NCI-H187 treated with DMSO at 0.1 percent for 48 hours (cell line): ENCODE results near the gene MUC13.

Experiments
- DNase-seq: peaks from one replicate; lab custom pipeline; 2025; lab: John Stamatoyannopoulos, UW

Gene MUC13

DNA sequence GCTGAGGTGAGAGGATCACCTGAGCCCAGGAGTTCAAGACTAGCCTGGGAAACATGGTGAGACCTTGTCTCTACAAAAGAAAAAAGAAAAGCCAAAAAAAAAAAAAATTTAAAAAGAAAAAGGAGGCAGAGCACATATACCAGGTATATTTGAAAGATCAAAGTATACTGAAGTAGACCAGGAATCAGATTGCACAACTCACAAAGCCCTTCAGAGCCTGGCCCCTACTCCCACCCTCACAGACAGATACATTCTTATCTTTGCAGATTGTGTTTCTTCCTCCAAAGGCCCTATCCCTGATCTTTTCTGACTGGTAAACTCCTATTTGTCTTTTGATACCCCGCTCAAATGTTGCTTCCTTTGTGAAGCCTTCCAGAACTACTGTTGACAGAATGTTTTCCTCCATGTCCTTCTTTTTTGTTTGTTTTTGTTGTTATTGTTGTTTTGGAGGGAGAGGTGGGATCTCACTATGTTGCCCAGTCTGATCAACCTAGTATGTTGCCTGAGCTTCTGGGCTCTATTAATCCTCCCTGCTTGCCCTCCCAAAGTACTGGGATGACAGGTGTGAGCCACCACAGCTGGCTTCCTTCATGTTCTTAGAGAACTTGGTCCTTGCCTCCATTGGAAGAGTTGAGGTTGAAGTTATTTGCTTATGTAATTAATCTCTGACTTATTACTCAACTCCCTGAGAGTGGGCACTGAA lies 37.6 kb downstream of the MUC13 start:
- no peak for DNase-seq

DNA sequence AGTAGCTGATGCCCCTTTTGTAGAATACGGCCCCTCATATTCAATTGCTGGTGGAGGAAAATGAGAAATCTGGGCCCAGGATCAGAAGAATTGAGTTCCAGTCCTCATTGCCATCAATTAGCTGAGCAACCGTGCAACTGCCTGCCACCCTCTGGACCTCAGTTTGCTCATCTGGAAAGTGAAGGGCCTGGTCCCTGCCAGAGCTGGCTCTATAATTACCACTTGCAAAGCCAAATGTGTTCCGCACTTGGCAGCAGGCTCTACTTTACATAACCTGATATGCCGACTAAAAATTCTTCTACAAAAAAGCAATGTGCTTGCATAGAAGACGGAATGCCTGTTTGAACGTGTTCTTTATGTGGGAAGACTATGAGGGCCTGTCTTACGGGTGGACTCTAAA lies 38.8 kb downstream of the MUC13 start:
- no peak for DNase-seq

DNA sequence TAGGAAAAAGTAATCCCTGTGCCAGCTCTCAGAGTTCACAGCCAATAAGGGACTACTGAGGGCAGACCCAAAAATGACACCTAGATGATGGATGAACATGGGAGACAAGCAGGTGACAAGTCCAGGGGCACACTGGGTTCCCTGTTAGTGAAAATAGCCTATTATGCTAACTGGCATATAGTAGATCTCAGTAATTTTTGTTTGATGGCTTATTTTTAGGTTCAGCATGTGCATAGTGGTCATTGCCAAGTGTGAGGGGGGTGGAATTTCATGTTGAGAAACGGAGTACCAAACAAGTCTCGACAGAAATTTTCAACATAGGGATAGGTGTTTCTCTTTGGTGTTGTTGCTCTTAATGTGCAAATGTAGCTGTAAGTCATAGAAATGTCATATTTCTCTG lies 41.0 kb downstream of the MUC13 start:
- no peak for DNase-seq

DNA sequence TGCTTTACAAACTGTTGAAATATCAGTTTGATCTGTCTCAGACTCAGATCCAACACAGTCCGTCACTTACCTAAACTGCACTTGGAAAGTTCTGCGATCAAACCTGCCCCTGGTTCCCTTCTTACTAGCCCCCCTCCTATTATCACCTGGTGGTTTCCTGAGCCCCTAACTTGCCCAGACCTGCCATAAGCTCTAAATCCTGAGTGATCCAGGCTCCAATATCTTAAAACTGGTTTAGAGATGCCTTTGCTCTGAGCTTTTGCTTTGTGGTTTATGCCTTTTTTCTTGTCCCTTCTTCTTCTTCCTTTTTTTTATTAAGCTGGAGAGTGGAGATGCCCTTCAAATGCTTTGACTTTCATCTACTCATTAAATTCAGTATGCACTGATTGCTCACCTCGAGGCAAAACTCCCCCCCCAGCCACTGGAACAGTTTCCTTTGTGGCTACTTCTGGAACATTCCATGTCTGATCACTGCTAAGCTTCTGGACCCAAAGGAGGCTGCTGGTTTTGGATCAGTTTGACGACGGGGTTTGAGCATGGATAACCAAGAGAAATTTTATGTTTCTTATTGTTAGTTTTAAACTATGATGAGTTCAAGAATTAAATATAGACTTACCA lies 43.9 kb downstream of the MUC13 start:
- no peak for DNase-seq

DNA sequence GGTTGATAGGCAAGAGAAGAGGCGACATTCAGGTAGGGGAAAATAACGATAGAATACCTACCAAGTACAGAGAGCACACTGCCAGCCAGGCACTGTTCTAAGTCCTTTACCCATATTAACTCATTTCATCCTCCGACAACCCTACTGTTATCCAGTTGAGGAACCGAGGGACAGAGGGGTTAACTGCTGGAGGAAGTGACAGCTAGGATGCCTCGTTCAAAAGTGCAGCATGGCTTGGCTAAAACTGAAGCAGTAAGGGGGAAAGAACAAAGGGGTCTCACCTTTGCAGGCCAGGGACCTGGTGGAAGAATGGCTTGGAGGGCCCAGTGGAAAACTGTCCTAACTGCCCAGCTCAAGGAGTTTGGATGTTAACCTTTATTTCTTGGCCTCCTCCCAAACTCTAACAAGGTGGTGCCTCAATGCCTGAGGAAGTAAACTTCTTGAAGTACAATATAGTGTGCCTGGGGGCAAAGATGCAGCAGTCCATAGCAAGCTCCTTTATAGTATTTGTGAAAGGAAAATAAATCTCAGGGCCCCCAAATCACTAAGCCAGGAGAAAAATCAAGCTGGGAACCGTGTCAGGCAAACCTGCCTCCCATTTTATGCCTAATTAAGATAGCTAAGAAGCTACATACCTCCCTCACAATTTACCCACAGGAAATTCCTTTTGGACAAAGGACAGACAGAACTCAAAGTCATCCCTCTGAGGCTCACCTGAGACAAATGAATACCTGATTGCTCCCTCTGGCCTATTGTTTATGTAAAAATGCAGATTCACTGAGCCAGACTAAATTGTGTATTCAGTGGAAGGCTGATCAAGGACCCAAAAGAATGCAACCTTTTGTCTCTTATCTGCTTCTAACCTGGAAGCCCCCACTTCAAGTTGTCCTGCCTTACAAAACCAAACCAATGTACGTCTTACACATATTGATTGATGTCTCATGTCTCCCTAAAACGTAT lies 45.8 kb downstream of the MUC13 start:
- DNase-seq: no peak

DNA sequence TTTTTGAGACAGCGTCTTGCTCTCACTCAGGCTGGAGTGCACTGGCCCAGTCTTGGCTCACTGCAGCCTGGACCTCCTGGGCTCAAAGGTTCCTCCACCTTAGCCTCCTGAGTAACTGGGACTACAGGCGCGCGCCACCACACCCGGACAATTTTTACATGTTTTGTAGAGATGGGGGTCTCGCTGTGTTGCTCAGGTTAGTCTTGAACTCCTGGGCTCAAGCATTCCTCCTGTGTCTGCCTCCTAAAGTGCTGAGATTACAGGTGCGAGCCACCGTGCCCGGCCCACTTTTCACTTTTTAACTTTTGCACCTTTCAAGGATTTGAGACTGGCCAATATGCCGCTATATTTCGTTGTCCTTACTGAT lies 46.6 kb downstream of the MUC13 start:
- no peak for DNase-seq

DNA sequence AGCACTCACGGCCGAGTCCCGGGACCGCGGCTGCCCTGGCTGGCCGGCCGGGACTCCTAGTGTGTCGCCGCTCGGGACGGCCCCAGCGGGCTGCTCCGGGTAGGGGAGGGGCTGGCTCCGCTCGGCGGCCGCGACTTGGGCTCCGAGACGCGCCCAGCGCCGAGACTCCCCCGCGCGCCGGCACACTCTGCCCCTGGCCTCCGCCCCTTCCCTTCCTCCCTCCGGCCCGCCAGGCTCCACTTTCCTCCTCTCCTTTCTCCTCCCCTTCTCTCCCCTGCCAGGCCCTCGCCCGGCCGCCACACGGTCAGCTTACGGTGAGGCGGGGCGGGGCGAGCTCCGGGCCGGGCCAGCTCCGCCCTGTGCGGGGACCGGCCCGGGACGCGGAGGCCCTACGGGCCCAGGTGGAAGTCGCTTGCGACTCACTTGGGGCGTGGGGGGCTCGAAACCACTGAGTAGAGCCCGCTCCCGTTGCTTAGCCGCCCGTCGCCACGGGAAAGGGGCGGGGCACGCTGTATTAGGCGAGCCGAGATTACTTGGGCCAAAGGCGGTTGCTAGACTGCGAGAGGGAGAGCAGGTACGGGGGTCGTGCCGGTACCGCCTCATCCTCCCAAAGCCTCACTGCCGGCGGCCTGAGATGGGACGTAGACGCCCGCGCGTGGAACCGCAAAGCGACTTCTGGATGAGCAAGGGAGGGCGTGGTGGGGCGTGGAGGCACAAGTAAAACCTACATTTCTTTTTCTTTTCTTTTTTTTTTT lies 47.2 kb downstream of the MUC13 start, which contains the start of gene ITGB5:
Gene ITGB5 (minus strand): TSS at position 189 of the 755 bp plus-strand sequence. CDS start 365 bp downstream, outside the sequence.
- no peak for DNase-seq

DNA sequence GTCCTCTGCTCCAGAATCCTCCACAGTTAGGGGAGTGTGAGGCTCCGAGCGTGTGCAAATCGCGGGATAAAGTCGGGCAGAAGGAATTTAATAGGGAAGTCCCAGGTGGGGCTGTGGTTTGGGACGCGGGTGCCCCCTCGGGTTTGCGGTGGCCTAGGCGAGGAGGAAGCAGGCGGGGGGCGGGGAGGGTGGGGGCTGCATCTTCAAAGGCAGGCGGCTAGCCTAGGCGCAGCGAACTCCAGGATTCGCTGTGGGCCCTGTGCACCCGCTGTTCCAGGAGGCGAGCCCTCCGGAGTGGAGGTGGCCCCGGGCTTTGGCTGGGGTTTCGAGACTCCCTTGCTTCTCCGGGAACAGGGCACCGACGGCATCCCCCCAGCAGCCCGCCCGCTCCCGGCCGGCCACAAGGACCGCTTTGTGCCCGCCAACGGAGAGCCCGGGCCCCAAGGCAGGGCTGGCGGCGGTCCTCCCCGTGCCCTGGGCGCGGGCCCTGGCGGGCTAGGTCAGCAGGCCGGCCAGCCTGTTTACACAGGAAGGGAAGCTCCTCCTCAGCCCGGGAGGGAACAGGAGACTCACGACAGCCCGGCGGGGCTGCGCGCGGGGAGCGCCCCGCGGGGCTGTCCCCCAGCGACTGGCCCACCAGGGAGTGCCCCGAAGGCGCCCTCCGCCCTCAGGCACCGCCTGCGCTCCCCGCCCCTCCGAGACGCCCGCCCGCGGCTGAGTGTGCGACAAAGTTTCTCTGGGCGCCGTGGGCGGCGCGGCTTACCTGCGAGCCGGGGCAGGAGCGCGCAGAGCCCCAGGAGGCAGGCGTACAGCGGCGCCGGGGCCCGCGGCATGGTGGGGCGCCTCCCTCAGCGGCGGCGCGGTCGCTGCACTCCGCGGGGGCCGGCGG lies 48.1 kb downstream of the MUC13 start:
- DNase-seq: no peak

DNA sequence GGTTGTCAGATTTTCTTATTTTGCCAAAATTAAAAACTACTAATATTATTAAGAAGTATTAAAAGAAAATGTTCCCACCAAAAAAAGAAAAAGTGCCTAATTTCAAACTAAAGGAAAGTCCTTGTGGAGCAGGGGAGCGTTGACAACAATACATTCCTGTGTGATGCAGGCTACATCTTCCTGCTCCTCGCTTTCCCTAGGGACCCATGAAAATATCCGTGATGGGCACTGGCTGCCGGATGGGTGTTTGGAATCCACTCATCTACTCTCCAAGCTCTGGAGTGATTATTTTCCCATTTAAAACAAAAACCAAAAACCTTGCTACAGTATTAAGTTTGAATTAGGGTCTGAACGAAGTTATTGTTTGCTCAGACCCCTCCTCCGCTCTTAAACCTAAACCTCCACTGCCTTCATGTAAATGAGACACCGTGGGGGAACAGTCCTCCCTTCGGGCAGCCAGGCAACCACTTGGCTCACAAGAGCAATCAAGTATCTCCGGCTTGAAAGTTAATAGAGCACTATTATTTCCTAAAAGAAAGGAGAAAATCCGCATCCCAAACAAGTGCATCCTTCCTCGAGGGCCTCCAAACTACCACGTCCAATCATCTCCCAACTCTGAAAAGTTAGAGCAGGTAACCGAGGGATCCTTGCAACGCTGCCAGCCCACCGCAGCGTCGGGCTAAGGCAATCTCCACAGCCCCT lies 48.9 kb downstream of the MUC13 start:
- no peak for DNase-seq

DNA sequence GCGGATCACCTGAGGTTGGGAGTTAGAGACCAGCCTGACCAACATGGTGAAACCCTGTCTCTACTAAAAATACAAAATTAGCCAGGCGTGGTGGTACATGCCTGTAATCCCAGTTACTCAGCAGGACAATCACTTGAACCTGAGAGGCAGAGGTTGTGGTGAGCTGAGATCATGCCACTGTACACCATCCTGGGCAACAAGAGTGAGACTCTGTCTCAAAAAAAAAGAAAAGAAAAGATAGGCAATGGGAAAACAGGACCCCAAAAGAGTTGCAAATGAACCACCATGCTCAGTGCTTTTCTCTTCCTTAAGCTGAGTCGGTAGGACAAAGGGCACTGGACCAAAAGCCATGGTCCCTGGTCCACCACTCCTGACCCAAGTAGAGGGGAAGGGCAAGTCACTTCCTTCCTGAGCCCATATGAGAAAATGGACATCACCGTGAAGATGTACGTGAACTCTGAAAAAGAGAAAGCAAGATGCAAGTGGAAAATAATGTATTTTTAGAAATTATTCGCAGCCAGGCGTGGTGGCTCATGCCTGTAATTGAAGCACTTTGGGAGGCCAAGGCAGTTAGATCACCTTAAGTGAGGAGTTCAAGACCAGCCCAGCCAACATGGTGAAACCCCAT lies 50.0 kb downstream of the MUC13 start:
- no peak for DNase-seq

DNA sequence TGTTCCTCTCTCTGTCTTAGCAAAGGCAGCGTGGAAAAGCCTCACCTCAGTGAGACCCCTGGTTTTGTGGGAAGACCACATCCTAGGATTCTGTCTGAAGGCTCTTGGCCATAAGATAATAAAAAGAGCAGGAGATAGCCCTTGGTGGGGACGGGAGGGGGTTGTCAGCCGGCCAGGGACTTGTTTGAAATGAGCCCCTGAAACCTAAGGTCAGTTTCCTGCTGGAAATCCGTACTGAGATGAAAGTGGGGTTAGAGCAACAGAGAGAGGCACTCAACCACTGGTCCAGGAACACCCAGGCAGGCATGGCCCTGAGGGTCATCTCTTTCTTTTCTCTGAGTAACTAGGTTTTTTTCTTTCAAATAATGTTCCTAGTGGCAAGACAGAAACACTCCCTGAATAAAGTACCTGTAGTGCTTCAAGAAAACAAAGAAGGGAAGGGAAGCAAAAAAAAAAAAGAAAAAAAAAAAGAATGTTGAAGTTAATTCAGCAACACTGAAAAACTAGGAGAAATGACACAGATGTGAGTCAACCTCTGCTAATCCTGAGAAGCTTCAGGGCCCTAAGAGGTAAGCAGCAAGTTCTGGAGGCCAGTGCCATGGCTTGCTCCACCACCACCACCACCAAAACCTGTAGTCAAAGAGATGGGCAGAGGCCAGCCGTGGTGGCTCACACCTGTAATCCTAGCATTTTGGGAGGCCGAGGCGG lies 50.6 kb downstream of the MUC13 start:
- no peak for DNase-seq

DNA sequence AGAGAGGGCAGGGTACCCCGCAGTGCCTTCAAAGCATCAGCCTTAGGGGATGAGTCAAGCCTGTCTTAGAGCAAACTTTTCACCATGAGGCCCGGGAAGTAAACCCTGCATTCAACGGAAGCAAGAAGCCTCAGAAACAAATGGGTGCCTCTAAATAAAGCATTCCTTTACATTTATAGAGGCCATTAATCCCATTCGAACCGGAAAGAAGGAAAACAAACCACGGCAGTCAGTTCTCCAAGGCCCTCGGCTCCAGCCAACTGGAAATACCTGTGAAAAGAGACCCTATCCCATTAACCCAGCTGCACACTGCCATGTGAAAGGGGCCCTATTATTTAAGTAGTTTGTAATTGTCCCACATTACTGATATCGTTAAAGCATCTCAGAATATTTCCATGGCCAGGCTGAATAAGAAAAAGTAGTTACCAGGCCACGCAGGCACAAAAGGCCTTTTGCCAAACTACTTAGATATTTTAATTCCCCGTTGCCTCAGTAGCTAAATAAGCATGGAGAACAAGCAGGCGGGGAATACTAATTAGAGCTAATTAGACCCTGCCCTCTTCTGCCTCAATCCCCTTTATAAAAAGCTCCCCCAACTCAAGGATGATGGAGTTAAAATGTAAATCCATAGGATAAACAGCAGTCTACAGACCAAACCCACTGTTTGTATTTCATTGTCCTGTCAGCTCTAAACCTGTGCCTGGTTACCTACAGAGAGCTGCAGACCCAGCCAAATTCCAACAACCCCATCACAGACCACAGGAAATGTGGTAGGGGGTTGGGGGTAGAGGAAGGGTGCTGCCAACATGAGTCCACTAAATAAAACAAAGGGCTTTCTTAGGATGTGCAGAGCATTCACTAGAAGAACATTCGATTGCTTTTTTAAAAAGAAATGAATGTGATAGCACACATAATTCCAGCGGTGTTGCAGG lies 51.5 kb downstream of the MUC13 start:
- no peak for DNase-seq

DNA sequence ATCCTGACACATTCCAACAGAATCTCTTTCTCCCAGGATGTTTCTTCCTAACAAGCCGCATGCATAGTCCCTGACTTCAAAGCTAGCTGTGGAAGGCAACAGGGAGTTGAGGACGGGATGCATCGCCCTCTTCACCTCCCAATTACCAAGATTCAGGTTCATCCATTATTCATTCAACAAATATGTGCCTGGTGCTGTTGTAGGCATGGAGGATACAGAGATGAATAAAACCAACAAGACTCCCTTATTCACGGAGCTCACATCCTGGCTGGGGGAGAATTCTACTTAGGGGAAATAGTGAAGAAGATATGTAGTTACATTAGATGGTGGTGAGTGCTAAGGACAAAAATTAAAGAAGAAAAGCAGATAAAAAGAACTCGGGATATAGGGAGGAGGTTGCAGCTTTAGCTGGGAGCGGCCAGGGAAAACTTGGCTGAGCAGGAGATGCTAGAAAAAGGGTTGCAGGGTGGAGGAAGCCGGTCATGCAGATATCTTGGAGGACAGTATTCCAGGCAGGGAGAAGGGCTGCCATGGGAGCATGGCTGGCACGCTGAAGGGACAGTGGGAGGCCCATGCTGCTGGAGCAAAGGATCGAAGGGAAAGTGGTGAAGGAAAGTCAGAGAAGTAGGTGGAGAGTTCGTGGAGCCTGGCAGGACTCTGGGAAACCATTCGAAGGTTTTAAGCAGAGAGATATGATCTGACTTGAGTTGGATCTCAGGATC lies 52.4 kb downstream of the MUC13 start:
- no peak for DNase-seq

DNA sequence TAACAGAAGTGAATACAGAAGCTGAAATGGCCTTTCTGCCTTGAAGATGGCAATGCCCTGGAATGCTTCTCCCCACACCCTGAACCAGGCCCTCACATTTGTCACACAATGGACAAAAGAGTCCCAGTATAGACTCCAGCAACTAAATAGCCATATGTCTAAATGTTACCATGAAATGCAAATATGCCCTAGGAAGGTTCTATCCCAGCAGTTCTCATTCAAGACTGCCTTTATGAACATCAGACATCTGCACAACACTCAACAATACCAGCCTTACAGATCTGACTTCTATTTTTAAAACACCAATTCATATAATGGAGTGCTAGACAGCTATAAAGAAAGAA lies 55.2 kb downstream of the MUC13 start:
- DNase-seq: no peak

DNA sequence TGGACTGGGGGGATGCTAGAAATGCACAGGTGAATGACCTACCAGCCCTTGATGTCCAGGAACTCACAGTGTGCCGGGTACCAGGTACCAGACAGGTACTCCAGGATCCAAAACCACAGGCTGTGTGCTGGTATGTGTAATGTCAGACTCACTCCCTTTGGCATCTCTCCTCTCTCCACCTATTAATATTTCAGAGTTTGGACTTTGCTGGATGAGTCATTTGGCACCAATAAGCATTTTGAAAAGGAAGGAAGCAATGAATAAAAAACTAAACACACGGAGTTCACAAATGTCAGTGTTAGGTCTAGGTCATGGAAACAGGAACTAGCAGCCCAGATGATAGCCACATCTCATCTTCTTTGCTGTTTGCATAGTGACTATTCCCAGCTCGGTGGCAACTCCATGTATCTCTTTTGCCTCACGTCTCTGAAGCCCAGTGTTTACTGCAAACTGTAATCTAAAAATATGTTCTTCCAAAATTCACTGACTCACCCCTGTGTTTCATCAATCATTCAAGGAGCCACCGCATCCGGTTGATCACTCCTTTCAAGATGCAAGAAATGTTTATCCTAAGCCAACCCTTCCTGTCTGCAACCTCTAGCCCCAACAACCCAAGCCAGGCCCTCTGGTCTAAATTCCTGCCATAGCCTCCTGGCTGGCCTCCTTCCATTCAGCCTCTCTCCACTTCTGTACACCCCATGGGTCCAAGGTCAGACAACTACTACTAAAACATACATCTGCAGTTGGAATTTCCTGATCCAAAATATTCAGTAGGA lies 55.8 kb downstream of the MUC13 start:
- DNase-seq: no peak

DNA sequence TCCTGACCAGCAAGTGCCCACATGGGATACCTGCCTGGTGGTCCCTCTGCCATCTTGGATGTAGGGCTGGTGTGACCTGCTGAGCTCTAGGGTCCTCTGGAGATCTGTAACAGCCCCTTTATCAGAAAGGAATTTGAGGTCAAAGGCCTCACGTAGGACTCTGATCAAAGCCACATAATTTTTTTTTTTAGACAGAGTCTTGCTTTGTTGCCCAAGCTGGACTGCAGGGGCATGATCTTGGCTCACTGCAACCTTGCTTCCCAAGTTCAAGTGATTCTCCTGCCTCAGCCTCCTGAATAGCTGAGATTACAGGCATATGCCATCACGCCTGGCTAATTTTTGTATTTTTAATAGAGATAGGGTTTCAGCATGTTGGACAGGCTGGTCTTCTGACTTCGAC lies 56.9 kb downstream of the MUC13 start:
- no peak for DNase-seq

DNA sequence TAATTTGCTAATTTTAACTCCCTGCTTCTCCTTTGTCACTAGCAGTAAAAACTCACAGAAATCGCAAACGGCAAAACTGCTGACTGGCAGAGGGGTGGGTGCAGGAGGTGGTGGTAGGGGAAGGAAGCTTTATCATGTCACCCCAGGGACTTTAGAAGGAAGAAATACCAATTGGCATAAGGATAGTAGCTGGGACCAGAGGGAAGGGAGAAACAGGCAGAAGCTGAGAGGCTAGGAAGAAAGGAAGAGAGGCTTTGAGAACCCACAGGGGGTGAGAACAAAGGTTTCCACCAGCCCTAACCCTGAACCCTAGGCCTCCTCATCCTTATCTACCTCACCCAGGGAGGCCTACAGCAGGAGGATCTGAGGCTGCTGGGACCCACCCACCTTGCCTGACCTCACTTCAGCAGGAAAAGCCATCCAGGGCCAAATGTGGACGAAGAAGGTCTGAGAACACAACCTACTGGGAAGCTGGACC lies 58.1 kb downstream of the MUC13 start:
- no peak for DNase-seq
